GM12878 (cell line): Measurements from ENCODE around the gene PTBP1. TPM values are rescaled to one million over a fixed set of nuclear protein-coding genes. Genes with fewer than 3 reads are reported as not detected.

Experiments
- ATAC-seq: fragments of 200-7000 bp; cut with Tn5 transposase; 3 replicates; pipeline ENCODE4 v1.9.1; 2020; ENCODE audit warnings: mild to moderate bottlenecking, moderate library complexity
- BruUV-seq: library from RNA; stranded (reverse); fragments of 400-500 nt; replicated peaks from 2 replicates; lab custom pipeline; 2021; lab: Mats Ljungman, UMichigan
- CTCF ChIA-PET: fragments of 300-600 bp; sonication (Branson Sonifier 250); formaldehyde crosslinking; extraction: SDS; loops from one replicate; lab custom pipeline; 2021; ENCODE audit warnings: inconsistent platforms; lab: Yijun Ruan, JAX
- POLR2A ChIA-PET: fragments of 350-600 bp; formaldehyde crosslinking; extraction: SDS; loops from one replicate; lab custom pipeline; 2021; ENCODE audit warnings: inconsistent platforms; lab: Charles Lee
- RAD21 ChIA-PET: fragments of 300-600 bp; sonication (Branson Sonifier 250); formaldehyde crosslinking; loops from one replicate; lab custom pipeline; 2023; ENCODE audit warnings: antibody characterized with exemption; ENCODE audit not compliant: unreplicated experiment; lab: Charles Lee
- SMC1A ChIA-PET: fragments of 300-600 bp; sonication (Branson Sonifier 250); formaldehyde crosslinking; loops from one replicate; lab custom pipeline; 2023; ENCODE audit not compliant: unreplicated experiment, uncharacterized antibody; lab: Charles Lee
- DNase-seq: peaks from one replicate; pipeline ENCODE4 v3.0.0-alpha.2; 2011; ENCODE audit warnings: low read depth, low spot score
- FAIRE-seq: peaks from 3 replicates; lab custom pipeline; 2011; peaks lifted over from hg19 to GRCh38; lab: Jason Lieb, UNC
- H2AFZ ChIP-seq: 2 replicates; pipeline ENCODE4 v1.6.0; 2011; ENCODE audit warnings: low read depth, low read length, control low read depth; ENCODE audit not compliant: control insufficient read depth
- H3K27ac ChIP-seq: 2 replicates; pipeline ENCODE4 v1.5.1; 2011; ENCODE audit warnings: control low read depth; ENCODE audit not compliant: control insufficient read depth, insufficient read depth
- H3K27me3 ChIP-seq, 2 experiments: replicated peaks in 1 of 2; 2 replicates each; pipeline versions ENCODE4 v1.6.0 to v1.6.1; 2011; ENCODE audit warnings: low read length in 1 of 2; ENCODE audit not compliant: control insufficient read depth in 2 of 2, insufficient read depth in 2 of 2
- H3K36me3 ChIP-seq, 2 experiments: 2 replicates each; pipeline ENCODE4 v1.5.1; 2011; ENCODE audit warnings: low read length in 1 of 2; ENCODE audit not compliant: control insufficient read depth in 2 of 2, insufficient read depth in 2 of 2
- H3K4me1 ChIP-seq: 2 replicates; pipeline ENCODE4 v1.6.1; 2011; ENCODE audit warnings: mild to moderate bottlenecking, low read length, moderate library complexity, mixed read lengths; ENCODE audit not compliant: control insufficient read depth, insufficient read depth
- H3K4me2 ChIP-seq: 2 replicates; pipeline ENCODE4 v1.6.0; 2011; ENCODE audit warnings: control low read depth; ENCODE audit not compliant: control insufficient read depth, insufficient read depth
- H3K4me3 ChIP-seq: fragments of 200-600 bp; sonication (generic); 2 replicates; pipeline ENCODE4 v1.5.1; 2016
- H3K79me2 ChIP-seq: 2 replicates; pipeline ENCODE4 v1.6.0; 2011; ENCODE audit warnings: low read length; ENCODE audit not compliant: control insufficient read depth, insufficient read depth
- H3K9ac ChIP-seq: 2 replicates; pipeline ENCODE4 v1.8.0; 2011; ENCODE audit warnings: low read length, control low read depth, mixed read lengths; ENCODE audit not compliant: control insufficient read depth, insufficient read depth
- H3K9me3 ChIP-seq: replicated peaks from 3 replicates; pipeline ENCODE4 v1.5.1; 2011; ENCODE audit warnings: mild to moderate bottlenecking, low read length; ENCODE audit not compliant: control insufficient read depth, insufficient read depth
- H4K20me1 ChIP-seq: 2 replicates; pipeline ENCODE4 v1.6.0; 2011; ENCODE audit not compliant: control insufficient read depth, insufficient read depth
- GATAD2B ChIP-seq: fragments of 450-650 bp; conservative IDR thresholded peaks from 2 replicates; pipeline ENCODE4 v1.6.1; 2017; ENCODE audit warnings: low read depth, mild to moderate bottlenecking, moderate library complexity
- IKZF1 ChIP-seq: fragments of 450-650 bp; conservative IDR thresholded peaks from 2 replicates; pipeline ENCODE4 v1.6.1; 2017; ENCODE audit warnings: antibody characterized with exemption, mild to moderate bottlenecking
- NFXL1 ChIP-seq: fragments of 450-650 bp; IDR thresholded peaks from 2 replicates; pipeline ENCODE4 v1.6.1; 2017; ENCODE audit warnings: antibody characterized with exemption, mild to moderate bottlenecking, borderline replicate concordance
- PAX5 ChIP-seq: IDR thresholded peaks from 2 replicates; pipeline ENCODE4 v1.6.1; 2011; ENCODE audit warnings: low read depth, low read length, borderline replicate concordance
- PAX8 ChIP-seq: fragments of 450-650 bp; IDR thresholded peaks from 2 replicates; pipeline ENCODE4 v1.6.1; 2017; ENCODE audit warnings: mild to moderate bottlenecking, moderate library complexity
- POLR2AphosphoS2 ChIP-seq: IDR thresholded peaks from 2 replicates; pipeline ENCODE4 v1.6.1; 2011; ENCODE audit warnings: low read depth, mild to moderate bottlenecking, low read length, improper control_type of control experiment, moderate library complexity
- RBBP5 ChIP-seq: fragments of 200-600 bp; sonication (generic); conservative IDR thresholded peaks from 2 replicates; pipeline ENCODE4 v1.6.1; 2016
- RFX5 ChIP-seq: IDR thresholded peaks from 2 replicates; pipeline ENCODE4 v1.6.1; 2011; ENCODE audit warnings: low read depth, low read length, improper control_type of control experiment
- whole genome bisulfite sequencing: methylation state at CpG from one replicate; pipeline ENCODE4 v1.1.6; 2016; ENCODE audit warnings: low lambda C conversion rate; ENCODE audit not compliant: insufficient replicate concordance, insufficient coverage; ENCODE audit errors: missing lambda C conversion rate; 5-methylcytosine and 5-hydroxymethylcytosine counted together
- in situ Hi-C: fragments of 300-500 bp; cut with MboI; formaldehyde crosslinking; loops from 9 replicates; pipeline ENCODE4 v1.14.3; 2018; ENCODE audit warnings: mixed read lengths
- intact Hi-C: fragments of 100-400 bp; cut with micrococcal nuclease; formaldehyde crosslinking; loops from one replicate; pipeline ENCODE4 v1.14.2; 2022; ENCODE audit not compliant: unreplicated experiment
- polyA plus RNA-seq, 11 experiments: library from polyadenylated mRNA; depleted of rRNA in 4 of 11; unstranded in 6 of 11; stranded (reverse) in 5 of 11; fragments of >200 nt; fragmentation: Nextera tagmentation in 4 of 11; fragmentation: Illumina TruSeq in 1 of 11; extraction: Ambion mirVana in 4 of 11; extraction: Trizol in 1 of 11; gene quantifications; 1 replicate in 1 of 11; 2 replicates in 10 of 11; pipeline versions ENCODE4 v1.2.1 to v1.2.3, GENCODE V29; 2011 to 2016; ENCODE audit warnings: inconsistent platforms in 2 of 11, missing spikeins in 2 of 11, low read depth in 1 of 11
- total RNA-seq, 4 experiments: library from RNA; depleted of rRNA in 3 of 4; stranded (reverse); fragments of >200 nt in 3 of 4; fragmentation: Illumina TruSeq in 1 of 4; extraction: Trizol in 1 of 4; gene quantifications; 2 replicates each; pipeline versions ENCODE4 v1.2.1 to v1.2.3, GENCODE V29; 2013 to 2021
- TF ChIP-seq, protein P1 (sequence below): fragments of 450-650 bp; IDR thresholded peaks from 2 replicates; pipeline ENCODE4 v1.6.1; 2017; ENCODE audit warnings: mild to moderate bottlenecking, low read depth, inconsistent platforms; ENCODE audit not compliant: poor library complexity, severe bottlenecking
- TF ChIP-seq, protein P2 (sequence below): fragments of 450-650 bp; formaldehyde crosslinking; IDR thresholded peaks from 2 replicates; pipeline ENCODE4 v1.4.0; 2020; ENCODE audit warnings: mild to moderate bottlenecking, moderate library complexity

The PTBP1 gene
- total and polyA plus RNA-seq, 10 of the 15 experiments (the other 5 are each of a cell fraction or from before 2014, with no cell fraction given) = 13.1 to 532 (median 217) TPM

DNA sequence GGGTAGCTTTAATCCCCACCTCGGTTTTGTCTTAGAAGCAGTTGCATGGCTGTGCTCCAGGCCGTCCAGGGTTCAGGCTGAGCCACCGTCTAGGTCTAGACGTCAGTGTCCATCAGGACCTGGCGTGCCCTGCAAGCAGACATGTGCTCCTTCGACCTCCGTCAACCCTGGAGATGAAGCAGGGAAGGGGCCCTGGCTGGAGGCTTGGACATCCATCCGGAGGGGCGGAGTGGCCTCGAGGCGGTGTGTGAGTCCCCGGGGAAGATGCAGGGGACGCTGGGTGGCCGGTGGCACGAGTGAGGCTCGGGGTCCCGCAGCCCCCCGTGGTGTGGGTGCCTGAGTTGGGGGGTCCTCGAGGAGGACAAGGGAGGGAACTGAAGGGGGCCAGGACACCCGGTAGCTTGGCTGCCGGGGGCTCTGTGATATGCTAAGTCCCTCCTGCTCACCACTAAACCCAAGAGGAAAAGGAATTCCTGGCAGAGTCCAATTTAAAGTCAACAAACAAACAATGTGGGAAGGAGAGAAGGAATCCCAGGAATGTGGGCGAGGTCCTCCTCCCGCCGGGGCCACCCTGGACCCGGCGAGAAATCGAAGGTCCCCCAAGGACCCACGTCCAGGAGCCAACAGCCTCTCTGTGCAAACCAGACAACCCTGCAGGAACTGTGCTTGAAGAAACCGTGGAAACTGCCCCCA is 14.9 kb upstream of the PTBP1 start:
- ChIA-PET SMC1A (no interaction called here), CTCF (no interaction called here), RAD21 (no interaction called here), POLR2A (no interaction called here)
- Histone ChIP-seq H3K36me3 (no peaks in the 10 kb centered on the region), H2AFZ (no peak overlapping the region), H3K4me2 (no peak overlapping the region), H3K9me3 (no peaks in the 10 kb centered on the region), H4K20me1 (no peaks in the 10 kb centered on the region), H3K79me2 (no peaks in the 10 kb centered on the region), H3K9ac (no peak overlapping the region), H3K27ac (no peak overlapping the region), H3K4me3 (no peak overlapping the region), H3K27me3 (no peaks in the 10 kb centered on the region), H3K4me1 (no peaks in the 10 kb centered on the region)
- TF ChIP-seq PAX8 (no peak), NFXL1 (no peak), GATAD2B (no peak), POLR2AphosphoS2 (no peak), RBBP5 (no peak), RFX5 (no peak), PAX5 (no peak), IKZF1 (no peak)
- TF ChIP-seq, protein P1, sequence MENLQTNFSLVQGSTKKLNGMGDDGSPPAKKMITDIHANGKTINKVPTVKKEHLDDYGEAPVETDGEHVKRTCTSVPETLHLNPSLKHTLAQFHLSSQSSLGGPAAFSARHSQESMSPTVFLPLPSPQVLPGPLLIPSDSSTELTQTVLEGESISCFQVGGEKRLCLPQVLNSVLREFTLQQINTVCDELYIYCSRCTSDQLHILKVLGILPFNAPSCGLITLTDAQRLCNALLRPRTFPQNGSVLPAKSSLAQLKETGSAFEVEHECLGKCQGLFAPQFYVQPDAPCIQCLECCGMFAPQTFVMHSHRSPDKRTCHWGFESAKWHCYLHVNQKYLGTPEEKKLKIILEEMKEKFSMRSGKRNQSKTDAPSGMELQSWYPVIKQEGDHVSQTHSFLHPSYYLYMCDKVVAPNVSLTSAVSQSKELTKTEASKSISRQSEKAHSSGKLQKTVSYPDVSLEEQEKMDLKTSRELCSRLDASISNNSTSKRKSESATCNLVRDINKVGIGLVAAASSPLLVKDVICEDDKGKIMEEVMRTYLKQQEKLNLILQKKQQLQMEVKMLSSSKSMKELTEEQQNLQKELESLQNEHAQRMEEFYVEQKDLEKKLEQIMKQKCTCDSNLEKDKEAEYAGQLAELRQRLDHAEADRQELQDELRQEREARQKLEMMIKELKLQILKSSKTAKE = no peak
- TF ChIP-seq, protein P2, sequence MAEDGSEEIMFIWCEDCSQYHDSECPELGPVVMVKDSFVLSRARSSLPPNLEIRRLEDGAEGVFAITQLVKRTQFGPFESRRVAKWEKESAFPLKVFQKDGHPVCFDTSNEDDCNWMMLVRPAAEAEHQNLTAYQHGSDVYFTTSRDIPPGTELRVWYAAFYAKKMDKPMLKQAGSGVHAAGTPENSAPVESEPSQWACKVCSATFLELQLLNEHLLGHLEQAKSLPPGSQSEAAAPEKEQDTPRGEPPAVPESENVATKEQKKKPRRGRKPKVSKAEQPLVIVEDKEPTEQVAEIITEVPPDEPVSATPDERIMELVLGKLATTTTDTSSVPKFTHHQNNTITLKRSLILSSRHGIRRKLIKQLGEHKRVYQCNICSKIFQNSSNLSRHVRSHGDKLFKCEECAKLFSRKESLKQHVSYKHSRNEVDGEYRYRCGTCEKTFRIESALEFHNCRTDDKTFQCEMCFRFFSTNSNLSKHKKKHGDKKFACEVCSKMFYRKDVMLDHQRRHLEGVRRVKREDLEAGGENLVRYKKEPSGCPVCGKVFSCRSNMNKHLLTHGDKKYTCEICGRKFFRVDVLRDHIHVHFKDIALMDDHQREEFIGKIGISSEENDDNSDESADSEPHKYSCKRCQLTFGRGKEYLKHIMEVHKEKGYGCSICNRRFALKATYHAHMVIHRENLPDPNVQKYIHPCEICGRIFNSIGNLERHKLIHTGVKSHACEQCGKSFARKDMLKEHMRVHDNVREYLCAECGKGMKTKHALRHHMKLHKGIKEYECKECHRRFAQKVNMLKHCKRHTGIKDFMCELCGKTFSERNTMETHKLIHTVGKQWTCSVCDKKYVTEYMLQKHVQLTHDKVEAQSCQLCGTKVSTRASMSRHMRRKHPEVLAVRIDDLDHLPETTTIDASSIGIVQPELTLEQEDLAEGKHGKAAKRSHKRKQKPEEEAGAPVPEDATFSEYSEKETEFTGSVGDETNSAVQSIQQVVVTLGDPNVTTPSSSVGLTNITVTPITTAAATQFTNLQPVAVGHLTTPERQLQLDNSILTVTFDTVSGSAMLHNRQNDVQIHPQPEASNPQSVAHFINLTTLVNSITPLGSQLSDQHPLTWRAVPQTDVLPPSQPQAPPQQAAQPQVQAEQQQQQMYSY = no peak
- in situ Hi-C loops = no loop called here
- no peak for DNase-seq
- no peak for ATAC-seq
- FAIRE-seq = no peak
- intact Hi-C loops = no loop called here
- WGBS = 40% methylated on average over 29 of the region's 29 CpGs
- BruUV-seq = no TSS peak
